Stimulated activated CD8-positive, alpha-beta memory T cell treated with anti-CD3 and anti-CD28 coated beads, Interleukin-7, amount 100 ng/mL, for 4 hours (primary cell): Measurements from ENCODE around the gene ATG9B.

Experiments used
- DNase-seq, 2 donors: peaks; one replicate each; pipeline ENCODE4 v3.0.0-alpha.2; 2020; ENCODE audit warnings: low read depth in 2 of 2

Gene ATG9B

GRCh38 chr7:150983893-150984368, 40.4 kb downstream of the ATG9B start:
- no peak for DNase-seq

- DNase-seq: no peak
Measured at GRCh38 chr7:150982351-150982750, 41.9 kb downstream of the ATG9B start.

GRCh38 chr7:150981644-150982043, 42.6 kb downstream of the ATG9B start:
- DNase-seq: no peak

GRCh38 chr7:150980663-150981062, 43.6 kb downstream of the ATG9B start:
- no peak for DNase-seq

GRCh38 chr7:150979713-150980390, 44.4 kb downstream of the ATG9B start:
- DNase-seq: no peak

GRCh38 chr7:150978126-150978789, 46.0 kb downstream of the ATG9B start, which contains the start of gene KCNH2:
Gene KCNH2 (minus strand): TSS chr7:150978321. CDS start chr7:150977913, 408 bp downstream.
- peak in 1 of 2 donors; percentile 28 for DNase-seq

GRCh38 chr7:150977382-150978125, 46.7 kb downstream of the ATG9B start:
- DNase-seq: no peak

- DNase-seq: no peak
Measured at GRCh38 chr7:150976529-150977381, 47.5 kb downstream of the ATG9B start.

GRCh38 chr7:150975536-150976319, 48.6 kb downstream of the ATG9B start:
- no peak for DNase-seq

- peak; percentile 71 to 80 for DNase-seq
Measured at GRCh38 chr7:150974468-150975391, 49.6 kb downstream of the ATG9B start.

- no peak for DNase-seq
Measured at GRCh38 chr7:150973571-150974451, 50.5 kb downstream of the ATG9B start.

- DNase-seq: no peak
Measured at GRCh38 chr7:150972741-150973140, 51.6 kb downstream of the ATG9B start.

GRCh38 chr7:150972023-150972468, 52.2 kb downstream of the ATG9B start:
- DNase-seq: no peak

- no peak for DNase-seq
Measured at GRCh38 chr7:150971242-150972022, 52.9 kb downstream of the ATG9B start.

GRCh38 chr7:150970424-150970823, 53.9 kb downstream of the ATG9B start:
- DNase-seq: no peak

GRCh38 chr7:150969475-150969874, 54.8 kb downstream of the ATG9B start:
- DNase-seq: no peak

- no peak for DNase-seq
Measured at GRCh38 chr7:150968734-150969372, 55.4 kb downstream of the ATG9B start.
